ENCODE measurements around the gene SOX18. TPM values are rescaled to one million over a fixed set of nuclear protein-coding genes. Genes with fewer than 3 reads are reported as not detected.

The SOX18 gene
- total and polyA plus RNA-seq, 2 of the 13 experiments (the other 11 are each of a cell fraction or from before 2014, with no cell fraction given): 1.6 to 1.9 TPM

DNA sequence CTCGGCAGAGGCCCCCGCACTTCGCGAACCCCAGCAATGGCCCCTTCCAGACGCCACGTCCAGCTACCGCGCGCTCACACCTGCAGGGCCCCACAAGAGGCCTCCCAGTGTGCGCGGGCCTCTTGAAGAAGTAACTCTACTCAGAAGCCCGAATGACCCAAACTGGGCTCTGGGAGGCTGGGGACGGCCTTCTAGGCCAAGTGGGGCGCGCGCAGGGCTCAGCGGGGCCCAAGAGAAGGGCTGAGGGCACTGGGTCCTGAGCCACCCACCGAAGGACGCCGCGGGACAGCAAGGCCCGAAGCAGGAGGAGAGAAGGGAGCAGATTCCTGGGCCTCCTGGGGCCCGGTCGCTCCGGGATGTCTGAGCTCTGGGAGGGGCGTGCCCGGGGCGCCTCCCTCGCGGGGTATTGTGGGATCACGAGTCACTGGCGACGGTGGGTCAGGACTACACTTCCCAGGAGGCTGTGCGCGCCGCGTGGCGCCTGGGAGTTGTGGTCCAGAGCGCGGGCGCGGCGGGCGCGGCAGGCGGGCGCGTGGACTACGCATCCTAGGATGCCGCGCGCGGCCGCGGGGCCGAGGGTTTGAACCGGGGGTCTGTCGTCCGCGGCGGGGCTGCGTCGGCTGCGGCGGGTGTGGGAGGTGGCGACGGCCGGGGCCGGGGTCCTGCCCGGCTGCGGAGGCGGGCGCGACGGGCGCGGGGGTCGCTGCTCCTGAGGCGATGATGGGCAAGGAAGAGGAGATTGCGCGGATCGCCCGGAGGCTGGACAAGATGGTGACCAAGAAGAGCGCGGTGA lies 13.4 kb upstream of the SOX18 start, which contains the start of gene TCEA2 (continued):
- TF ChIP-seq JDP2 (CRISPR knock-in tag; IDR thresholded peaks at IDR 0.05; ENCODE audit: borderline replicate concordance) (peak; percentile 78), ZFAT (CRISPR knock-in tag; conservative IDR thresholded peaks at IDR 0.05) (no peak), RELA (CRISPR knock-in tag; IDR thresholded peaks at IDR 0.05) (peak; percentile 90; the same call in 1 of the 2 replicates), GPN1 (CRISPR knock-in tag; IDR thresholded peaks at IDR 0.05; ENCODE audit: borderline replicate concordance) (no peak; the same call in 1 of the 2 replicates), PHF5A (CRISPR knock-in tag; IDR thresholded peaks at IDR 0.05; ENCODE audit: low read depth, unreplicated experiment) (peak; percentile 99), GATAD1 (CRISPR knock-in tag; IDR thresholded peaks at IDR 0.05) (peak; percentile 88), ZIK1 (CRISPR knock-in tag; IDR thresholded peaks at IDR 0.05; ENCODE audit: borderline replicate concordance, low read depth) (peak; percentile 80; the same call in 1 of the 2 replicates), ZNF773 (CRISPR knock-in tag; IDR thresholded peaks at IDR 0.05; ENCODE audit: borderline replicate concordance) (no peak; the same call in none of the 2 replicates), TBP (CRISPR knock-in tag; IDR thresholded peaks at IDR 0.05) (peak; percentile 100), ZNF10 (CRISPR knock-in tag; IDR thresholded peaks at IDR 0.05; ENCODE audit: borderline replicate concordance, low read depth) (no peak), ZNF766 (CRISPR knock-in tag; IDR thresholded peaks at IDR 0.05; ENCODE audit: borderline replicate concordance) (peak; percentile 69), ZNF430 (CRISPR knock-in tag; IDR thresholded peaks at IDR 0.05) (peak; percentile 58; the same call in 1 of the 2 replicates), HMGA1 (CRISPR knock-in tag; conservative IDR thresholded peaks at IDR 0.05) (no peak), MEF2D (CRISPR knock-in tag; IDR thresholded peaks at IDR 0.05) (peak; percentile 82), ELF4 (CRISPR knock-in tag; IDR thresholded peaks at IDR 0.05; ENCODE audit: borderline replicate concordance) (no peak), ZFP36 (IDR thresholded peaks at IDR 0.05; ENCODE audit: borderline replicate concordance, low read depth, low read length, partially characterized antibody) (no peak), MYNN (CRISPR knock-in tag; IDR thresholded peaks at IDR 0.05; ENCODE audit: low read depth) (peak; percentile 96; the same call in 1 of the 2 replicates), POLR2AphosphoS2 (IDR thresholded peaks at IDR 0.05; ENCODE audit: low read depth, low read length) (0 out of 2 replicates have a peak, but pooled peaks have one; percentile 32), ZBTB7B (CRISPR knock-in tag; IDR thresholded peaks at IDR 0.05) (peak; percentile 77), EP300 (IDR thresholded peaks at IDR 0.05; ENCODE audit: low read depth in 2 of 2, low read length in 2 of 2) (peak in 1 of 2 experiments; percentile 10; a peak in 1 of 4 replicates), EP300 (CRISPR knock-in tag; IDR thresholded peaks at IDR 0.05; ENCODE audit: borderline replicate concordance) (no peak), KLF12 (CRISPR knock-in tag; IDR thresholded peaks at IDR 0.05; ENCODE audit: borderline replicate concordance) (peak; percentile 99)
- TF ChIP-seq, protein P1, sequence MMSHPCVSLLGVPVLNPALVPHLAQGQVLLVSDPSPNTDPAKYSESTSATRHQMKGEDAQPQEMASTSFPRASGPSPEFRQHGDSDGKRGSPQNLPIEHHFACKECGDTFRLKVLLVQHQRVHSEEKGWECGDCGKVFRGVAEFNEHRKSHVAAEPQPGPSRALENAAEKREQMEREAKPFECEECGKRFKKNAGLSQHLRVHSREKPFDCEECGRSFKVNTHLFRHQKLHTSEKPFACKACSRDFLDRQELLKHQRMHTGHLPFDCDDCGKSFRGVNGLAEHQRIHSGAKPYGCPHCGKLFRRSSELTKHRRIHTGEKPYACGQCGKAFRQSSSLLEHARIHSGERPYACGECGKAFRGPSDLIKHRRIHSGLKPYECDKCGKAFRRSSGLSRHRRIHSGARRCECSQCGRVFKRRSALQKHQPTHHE (CRISPR knock-in tag; IDR thresholded peaks at IDR 0.05; ENCODE audit: borderline replicate concordance): 0 out of 2 replicates have a peak, but pooled peaks have one; percentile 36
- TF ChIP-seq, protein P2, sequence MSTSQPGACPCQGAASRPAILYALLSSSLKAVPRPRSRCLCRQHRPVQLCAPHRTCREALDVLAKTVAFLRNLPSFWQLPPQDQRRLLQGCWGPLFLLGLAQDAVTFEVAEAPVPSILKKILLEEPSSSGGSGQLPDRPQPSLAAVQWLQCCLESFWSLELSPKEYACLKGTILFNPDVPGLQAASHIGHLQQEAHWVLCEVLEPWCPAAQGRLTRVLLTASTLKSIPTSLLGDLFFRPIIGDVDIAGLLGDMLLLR (CRISPR knock-in tag; IDR thresholded peaks at IDR 0.05): peak; percentile 24; the same call in 1 of the 2 replicates
- TF ChIP-seq, protein P3, sequence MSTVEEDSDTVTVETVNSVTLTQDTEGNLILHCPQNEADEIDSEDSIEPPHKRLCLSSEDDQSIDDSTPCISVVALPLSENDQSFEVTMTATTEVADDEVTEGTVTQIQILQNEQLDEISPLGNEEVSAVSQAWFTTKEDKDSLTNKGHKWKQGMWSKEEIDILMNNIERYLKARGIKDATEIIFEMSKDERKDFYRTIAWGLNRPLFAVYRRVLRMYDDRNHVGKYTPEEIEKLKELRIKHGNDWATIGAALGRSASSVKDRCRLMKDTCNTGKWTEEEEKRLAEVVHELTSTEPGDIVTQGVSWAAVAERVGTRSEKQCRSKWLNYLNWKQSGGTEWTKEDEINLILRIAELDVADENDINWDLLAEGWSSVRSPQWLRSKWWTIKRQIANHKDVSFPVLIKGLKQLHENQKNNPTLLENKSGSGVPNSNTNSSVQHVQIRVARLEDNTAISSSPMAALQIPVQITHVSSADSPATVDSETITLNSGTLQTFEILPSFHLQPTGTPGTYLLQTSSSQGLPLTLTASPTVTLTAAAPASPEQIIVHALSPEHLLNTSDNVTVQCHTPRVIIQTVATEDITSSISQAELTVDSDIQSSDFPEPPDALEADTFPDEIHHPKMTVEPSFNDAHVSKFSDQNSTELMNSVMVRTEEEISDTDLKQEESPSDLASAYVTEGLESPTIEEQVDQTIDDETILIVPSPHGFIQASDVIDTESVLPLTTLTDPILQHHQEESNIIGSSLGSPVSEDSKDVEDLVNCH (CRISPR knock-in tag; IDR thresholded peaks at IDR 0.05): no peak

All from HepG2 (cell line).